ENCODE measurements around the gene DCDC2B. TPM values are rescaled to one million over a fixed set of nuclear protein-coding genes. Genes with fewer than 3 reads are reported as not detected.
A peak's percentile ranks its signal among the peaks of the same experiment; 100 is the strongest.

Gene DCDC2B
- total and polyA plus RNA-seq, 2 of the 13 experiments (the other 11 are each of a cell fraction or from before 2014, with no cell fraction given) = not detected

DNA sequence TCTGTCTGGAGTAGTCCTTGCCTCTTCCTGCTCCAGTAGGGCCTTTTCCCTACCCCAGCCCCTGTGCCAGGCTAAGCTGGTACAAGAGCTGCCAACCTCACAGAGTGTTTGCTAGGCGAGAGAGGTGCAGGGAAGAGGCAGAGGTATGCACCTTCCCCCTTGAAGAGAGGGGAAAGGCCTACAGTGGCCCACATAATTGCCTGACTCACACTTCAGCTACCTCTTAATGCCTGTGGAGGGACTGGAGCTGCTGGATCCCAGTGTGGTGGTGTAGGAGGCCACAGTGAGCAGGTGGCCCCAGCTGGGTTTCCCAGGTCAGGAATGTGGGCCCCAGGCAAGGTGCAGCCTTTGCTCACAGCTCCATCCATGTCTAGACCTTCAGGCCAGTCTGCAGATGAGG, 11.8 kb upstream of the DCDC2B start:
- Histone ChIP-seq H3K4me1 (ENCODE audit: insufficient read depth, low read length) (peaks cover 20% of the 10 kb centered on the region), H3K36me3 (replicated peaks in 1 of 2; ENCODE audit: control insufficient read depth in 1 of 2, insufficient read depth in 2 of 2, low read length in 2 of 2) (peaks cover 34 to 52% of the 10 kb centered on the region in 2 experiments), H2AFZ (ENCODE audit: low read length) (no peak overlapping the region), H4K20me1 (ENCODE audit: insufficient read depth, low read length) (no peaks in the 10 kb centered on the region), H3K9me3 (ENCODE audit: low read length) (no peaks in the 10 kb centered on the region), H3K27me3 (ENCODE audit: control insufficient read depth in 1 of 2, insufficient read depth in 2 of 2, low read length in 2 of 2) (no peaks in the 10 kb centered on the region), H3K4me2 (ENCODE audit: low read depth, low read length) (no peak overlapping the region), H3K4me3 (replicated peaks in 1 of 3; ENCODE audit: insufficient read depth in 1 of 3, low read depth in 2 of 3, low read length in 3 of 3) (no peak overlapping the region), H3K9ac (ENCODE audit: insufficient read depth, low read depth, low read length) (no peak overlapping the region), H3K27ac (ENCODE audit: extremely low read length, insufficient read depth, low read length) (no peak overlapping the region), H3K79me2 (ENCODE audit: insufficient read depth, low read length) (no peaks in the 10 kb centered on the region)
- no peak for FAIRE-seq
- TF ChIP-seq POLR2A (IDR thresholded peaks at IDR 0.05; ENCODE audit: insufficient read depth in 1 of 2, low read depth in 2 of 2, low read length in 2 of 2) = peak in 1 of 2 experiments; percentile 34; a peak in 1 of 4 replicates
- TF ChIP-seq ZNF496 (CRISPR knock-in tag; IDR thresholded peaks at IDR 0.05; ENCODE audit: insufficient replicate concordance) = no peak
- TF ChIP-seq AGO2 (optimal IDR thresholded peaks at IDR 0.05; ENCODE audit: low read depth, low read length) = peak; percentile 12
- no peak for TF ChIP-seq HOXA3 (CRISPR knock-in tag; IDR thresholded peaks at IDR 0.05)
- no peak for DNase-seq (ENCODE audit: low spot score)
- POLR2A ChIA-PET = interaction anchor here (0.7 to 4.8 kb wide), 9 partner anchors 8 to 124 kb away, joined by 3 to 38 read pairs (median 3); partner anchors contain the start of genes IQCC, KPNA6, TMEM39B and TXLNA
- no peak for ATAC-seq
- CTCF ChIA-PET (ENCODE audit: low intra/inter-chr PET ratio, low total read pairs) = no interaction called here
- intact Hi-C loops (cut with micrococcal nuclease; ENCODE audit: unreplicated experiment) = no loop called here
- in situ Hi-C loops (cut with HindIII; ENCODE audit: extremely low pct_ligation_motif_present, low pct_unique_long_range_greater_than_20kb) = no loop called here
- 89% methylated on average over 1 of the region's 1 CpG for WGBS (ENCODE audit: low lambda C conversion rate)
- no TSS peak for BruUV-seq (replicated peaks)

DNA sequence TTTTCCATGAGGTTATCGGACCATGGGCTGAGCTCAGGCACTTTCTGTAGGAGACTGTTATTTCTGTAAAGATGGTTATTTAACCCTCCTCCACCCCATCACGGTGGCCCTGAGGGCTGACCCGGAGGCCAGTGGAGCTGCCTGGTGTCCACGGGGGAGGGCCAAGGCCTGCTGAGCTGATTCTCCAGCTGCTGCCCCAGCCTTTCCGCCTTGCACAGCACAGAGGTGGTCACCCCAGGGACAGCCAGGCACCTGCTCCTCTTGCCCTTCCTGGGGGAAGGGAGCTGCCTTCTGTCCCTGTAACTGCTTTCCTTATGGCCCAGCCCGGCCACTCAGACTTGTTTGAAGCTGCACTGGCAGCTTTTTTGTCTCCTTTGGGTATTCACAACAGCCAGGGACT, 11.1 kb upstream of the DCDC2B start:
- Histone ChIP-seq H4K20me1 (ENCODE audit: insufficient read depth, low read length) (no peaks in the 10 kb centered on the region), H3K36me3 (replicated peaks in 1 of 2; ENCODE audit: control insufficient read depth in 1 of 2, insufficient read depth in 2 of 2, low read length in 2 of 2) (peaks cover 28 to 44% of the 10 kb centered on the region in 2 experiments), H3K4me1 (ENCODE audit: insufficient read depth, low read length) (peaks cover 20% of the 10 kb centered on the region), H3K4me3 (replicated peaks in 1 of 3; ENCODE audit: insufficient read depth in 1 of 3, low read depth in 2 of 3, low read length in 3 of 3) (no peak overlapping the region), H3K27ac (ENCODE audit: extremely low read length, insufficient read depth, low read length) (no peak overlapping the region), H3K4me2 (ENCODE audit: low read depth, low read length) (no peak overlapping the region), H3K9me3 (ENCODE audit: low read length) (no peaks in the 10 kb centered on the region), H3K79me2 (ENCODE audit: insufficient read depth, low read length) (no peaks in the 10 kb centered on the region), H3K27me3 (ENCODE audit: control insufficient read depth in 1 of 2, insufficient read depth in 2 of 2, low read length in 2 of 2) (no peaks in the 10 kb centered on the region), H2AFZ (ENCODE audit: low read length) (no peak overlapping the region), H3K9ac (ENCODE audit: insufficient read depth, low read depth, low read length) (no peak overlapping the region)
- ATAC-seq = no peak
- no peak for FAIRE-seq
- intact Hi-C loops (cut with micrococcal nuclease; ENCODE audit: unreplicated experiment) (no loop called here), in situ Hi-C loops (cut with HindIII; ENCODE audit: extremely low pct_ligation_motif_present, low pct_unique_long_range_greater_than_20kb) (no loop called here)
- ChIA-PET POLR2A (interaction anchor here (0.7 to 4.8 kb wide), 7 partner anchors 8 to 90 kb away, joined by 3 to 38 read pairs (median 3); partner anchors contain the start of genes IQCC, KPNA6 and TXLNA), CTCF (ENCODE audit: low intra/inter-chr PET ratio, low total read pairs) (no interaction called here)
- BruUV-seq (replicated peaks) = no TSS peak
- 92% methylated on average over 6 of the region's 6 CpGs for WGBS (ENCODE audit: low lambda C conversion rate)
- TF ChIP-seq AGO2 (optimal IDR thresholded peaks at IDR 0.05; ENCODE audit: low read depth, low read length) = peak; percentile 21
- no peak for TF ChIP-seq NRL (CRISPR knock-in tag; IDR thresholded peaks at IDR 0.05; ENCODE audit: borderline replicate concordance)
- DNase-seq (ENCODE audit: low spot score) = no peak
